ENCODE data around the gene CNR1. TPM values are rescaled to one million over a fixed set of nuclear protein-coding genes. Genes with fewer than 3 reads are reported as not detected.

Gene CNR1
- total RNA-seq, 2 experiments from 2014 or later: not detected

Other genes starting within 250 kb of the CNR1 start
- not detected for gene SPACA1, start 118.5 kb downstream of the CNR1 start, total RNA-seq

All from activated naive CD4-positive, alpha-beta T cell treated with anti-CD3 and anti-CD28 coated beads for 36 hours (primary cell).